GM18508 (cell line): ENCODE results near the gene FOXP1.

Source experiments
- ATAC-seq: cut with Tn5 transposase; IDR thresholded peaks from one replicate; pipeline ENCODE4 v1.9.1; 2021; ENCODE audit warnings: moderate number of reproducible peaks; ENCODE audit not compliant: insufficient read depth, unreplicated experiment

Gene FOXP1

DNA sequence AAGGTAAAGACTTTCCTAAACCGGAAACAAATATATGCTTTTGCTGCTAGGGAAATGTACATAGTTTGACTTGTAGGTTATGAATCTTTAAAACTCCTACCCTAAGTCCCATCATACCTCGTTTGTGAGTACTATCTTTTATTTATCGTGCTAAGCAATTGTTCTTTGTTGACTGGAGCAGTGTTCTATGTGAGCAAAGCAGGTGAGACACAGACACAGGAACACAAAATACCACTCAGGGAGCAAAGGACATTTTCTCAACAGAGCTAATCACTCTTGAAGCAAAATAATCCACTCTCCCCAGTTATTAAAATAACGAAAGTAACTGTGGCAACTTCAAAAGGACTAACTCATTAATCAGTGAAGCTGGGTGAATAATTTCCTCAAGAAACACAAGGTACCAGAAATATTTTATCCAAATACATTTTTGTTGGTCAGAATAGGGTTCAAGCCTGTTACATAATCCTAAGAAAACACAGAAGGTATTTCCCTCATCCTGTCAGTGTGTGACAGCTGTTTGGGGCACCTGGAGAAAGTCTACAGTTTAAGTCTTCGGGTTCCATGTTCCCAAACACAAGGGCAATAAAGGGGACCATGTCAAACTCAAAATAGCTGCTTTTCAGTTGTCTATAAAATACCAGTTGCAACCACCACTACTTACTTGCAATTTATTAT, 407.7 kb downstream of the FOXP1 start:
- no peak for ATAC-seq

- no peak for ATAC-seq
Observed at GRCh38 chr3:71172951-71173350, 410.6 kb downstream of the FOXP1 start.

- no peak for ATAC-seq
Observed at GRCh38 chr3:71172189-71172588, 411.3 kb downstream of the FOXP1 start.

- ATAC-seq: no peak
Observed at GRCh38 chr3:71171247-71171646, 412.3 kb downstream of the FOXP1 start.

- ATAC-seq: no peak
Observed at GRCh38 chr3:71168880-71169411, 414.6 kb downstream of the FOXP1 start.

- no peak for ATAC-seq
Observed at GRCh38 chr3:71168121-71168721, 415.3 kb downstream of the FOXP1 start.

GRCh38 chr3:71166339-71167240, 416.9 kb downstream of the FOXP1 start:
- ATAC-seq: no peak

GRCh38 chr3:71164881-71165280, 418.6 kb downstream of the FOXP1 start:
- ATAC-seq: no peak

DNA sequence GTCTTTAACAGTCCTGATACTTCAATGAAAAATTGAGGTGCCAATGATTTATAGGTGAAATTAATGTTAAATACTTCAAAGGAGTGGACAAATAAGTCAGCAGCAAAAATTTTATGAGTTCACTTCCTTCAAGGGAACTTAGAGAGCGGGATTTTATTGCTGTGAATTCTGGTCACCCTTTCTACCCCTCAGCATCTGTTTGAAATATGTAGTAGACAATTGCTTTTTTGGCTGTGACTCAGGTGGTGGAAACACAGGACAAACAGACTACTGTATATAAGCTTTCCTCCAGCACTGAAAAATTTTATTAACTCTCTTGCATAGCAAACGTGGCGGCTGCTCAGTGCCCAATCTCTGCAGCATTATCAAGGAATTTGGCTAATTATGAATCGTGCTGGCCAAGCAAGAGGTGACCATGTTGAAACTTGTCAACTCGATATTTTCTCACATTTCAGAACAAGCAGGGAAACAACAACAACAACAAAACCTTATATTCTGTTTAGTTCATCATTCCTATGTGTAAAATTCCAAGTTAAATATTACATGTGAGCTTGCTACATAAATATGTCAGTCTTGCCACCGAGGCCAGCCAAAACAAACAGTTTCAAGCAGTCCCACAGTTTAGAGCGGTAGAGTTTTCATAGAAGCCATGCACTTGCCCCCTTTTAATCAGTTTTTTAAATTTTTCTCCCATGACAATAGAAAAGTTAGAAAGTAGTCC, 420.2 kb downstream of the FOXP1 start:
- no peak for ATAC-seq

- no peak for ATAC-seq
Observed at GRCh38 chr3:71162221-71162620, 421.3 kb downstream of the FOXP1 start.

GRCh38 chr3:71160785-71161546, 422.6 kb downstream of the FOXP1 start:
- no peak for ATAC-seq

GRCh38 chr3:71156062-71156665, 427.4 kb downstream of the FOXP1 start:
- ATAC-seq: no peak

DNA sequence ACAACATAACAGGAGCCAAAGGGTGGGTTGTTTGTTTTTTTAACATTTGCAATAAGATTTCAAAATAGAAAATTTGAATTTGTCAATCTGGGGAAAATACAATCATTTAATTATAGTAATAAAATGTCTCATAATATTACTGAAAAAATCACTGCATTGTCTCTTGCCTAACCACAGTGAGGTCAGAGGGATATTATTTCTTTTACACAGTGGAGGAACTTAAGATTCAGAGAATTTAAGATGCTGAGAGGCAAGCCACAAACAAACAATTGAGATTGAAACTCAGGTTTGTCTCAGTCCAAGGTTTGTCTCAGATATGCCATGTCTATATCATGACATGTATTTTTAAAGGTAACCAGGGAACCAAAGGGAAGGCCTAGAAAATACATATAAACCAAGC, 428.7 kb downstream of the FOXP1 start:
- no peak for ATAC-seq

DNA sequence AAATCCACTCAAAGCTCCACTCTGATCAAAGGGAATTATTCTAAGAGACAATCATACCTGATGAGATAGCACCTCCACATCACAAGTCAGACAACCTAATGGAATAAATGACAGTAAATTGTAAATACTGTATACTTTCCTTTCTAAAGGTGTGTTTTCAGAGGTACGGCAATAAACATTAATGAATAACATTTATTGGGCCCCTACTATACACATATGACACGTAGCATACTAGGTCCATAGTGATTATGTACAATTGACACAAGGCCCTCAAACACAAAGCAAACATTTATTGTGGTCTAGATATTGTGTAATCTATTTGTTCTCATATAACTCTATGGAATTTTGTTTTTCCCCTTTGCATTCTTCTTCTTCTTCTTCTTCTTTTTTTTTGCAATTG, 429.8 kb downstream of the FOXP1 start:
- ATAC-seq: no peak

- no peak for ATAC-seq
Observed at GRCh38 chr3:71152892-71153265, 430.6 kb downstream of the FOXP1 start.

- ATAC-seq: no peak
Observed at GRCh38 chr3:71152039-71152891, 431.3 kb downstream of the FOXP1 start.

- ATAC-seq: peak; percentile 86
Observed at GRCh38 chr3:71149959-71150954, 433.3 kb downstream of the FOXP1 start.
